Measurements from ENCODE around the gene COL13A1. TPM values are rescaled to one million over a fixed set of nuclear protein-coding genes. Genes with fewer than 3 reads are reported as not detected.
A peak's percentile ranks its signal among the peaks of the same experiment; 100 is the strongest.

Gene COL13A1
- total RNA-seq, 8 experiments from 2014 or later: 0.27 to 50.6 (median 7.2) TPM

DNA sequence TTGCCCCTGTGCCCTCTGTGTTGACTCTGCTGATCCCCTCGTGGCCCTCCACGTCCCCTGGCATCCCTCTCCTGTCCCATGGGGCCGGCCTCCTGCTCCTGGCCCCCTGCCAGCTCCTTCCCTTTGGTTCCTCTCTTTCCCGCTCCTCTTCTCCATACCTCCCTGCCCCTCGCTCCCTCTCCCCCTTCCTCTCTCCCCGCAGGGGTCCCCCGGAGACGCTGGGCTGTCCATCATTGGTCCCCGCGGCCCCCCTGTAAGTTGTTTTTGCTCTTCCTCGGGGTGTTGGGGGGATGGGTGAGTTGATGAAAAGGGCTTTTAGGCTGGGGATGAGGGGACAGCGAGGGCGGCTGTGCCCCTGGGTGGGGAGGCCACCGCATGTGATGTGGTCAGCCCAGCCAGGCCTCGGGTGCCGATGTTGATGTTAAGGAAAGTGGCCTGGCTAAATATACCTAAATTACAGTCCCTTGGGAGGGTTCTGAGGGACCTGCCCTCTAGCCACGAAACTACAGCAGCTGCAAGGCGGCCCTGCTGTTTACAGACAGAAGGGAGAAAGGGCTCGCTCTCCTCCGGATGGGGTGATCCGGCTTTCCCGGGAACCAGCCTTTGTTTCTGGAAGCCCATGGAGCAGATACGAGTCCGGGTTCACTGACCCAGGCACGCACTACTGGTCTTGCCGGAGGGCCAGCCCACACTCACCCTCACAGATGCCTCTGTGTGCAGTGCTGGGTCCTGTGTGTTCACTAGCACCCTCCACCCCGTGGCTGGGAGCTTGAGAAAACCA is 78.8 kb downstream of the COL13A1 start:
- H3K27ac ChIP-seq: peak overlapping the region; percentile 14 to 72
- WGBS, 10 experiments: 0 to 100% (median 45%) methylated on average over 1 to 2 of the region's 27 CpGs; no CpG with 5 or more reads in 4 of the 10 experiments
- in situ Hi-C loops (cut with MboI; ENCODE audit: low pct_unique_long_range_greater_than_20kb in 2 of 9, low sequenced_read_pairs in 9 of 9, unreplicated experiment in 9 of 9): no loop called here
- peak in 5 of 8 experiments; percentile 37 to 64 (median 59) for ATAC-seq (replicated peaks in 6 of 8)
- peaks cover 36 to 45% of the 10 kb centered on the region in 2 donors for H3K4me1 ChIP-seq (replicated peaks in 1 of 2)
- H3K4me3 ChIP-seq: no peak overlapping the region

DNA sequence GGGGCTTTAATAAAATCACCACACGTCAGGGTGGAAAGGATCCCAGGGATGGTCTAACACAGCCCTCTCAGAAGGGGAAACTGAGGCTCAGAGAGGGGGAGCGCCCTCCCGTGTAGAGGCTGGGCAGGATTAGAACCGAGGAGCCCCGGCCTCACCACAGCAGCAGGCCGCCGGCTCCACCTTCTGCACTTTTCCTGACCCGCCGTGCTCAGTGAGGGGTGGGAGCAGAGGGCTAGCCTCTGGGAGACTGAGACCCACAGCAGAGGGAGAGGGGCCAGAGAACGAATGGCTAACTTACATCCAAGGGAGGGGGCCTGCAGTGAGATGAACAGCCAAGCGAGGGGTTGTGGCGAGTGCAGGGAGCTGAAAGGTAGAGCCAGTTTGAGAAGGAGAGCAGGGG is 79.5 kb downstream of the COL13A1 start:
- 44 to 88% (median 60%) methylated on average over 3 to 5 of the region's 12 CpGs; no CpG with 5 or more reads in 7 of the 10 experiments for WGBS, 10 experiments
- Histone ChIP-seq H3K4me3 (no peak overlapping the region), H3K4me1 (replicated peaks in 1 of 2) (peaks cover 36 to 45% of the 10 kb centered on the region in 2 donors), H3K27ac (peak overlapping the region in 1 of 2 donors; percentile 72)
- in situ Hi-C loops (cut with MboI; ENCODE audit: low pct_unique_long_range_greater_than_20kb in 2 of 9, low sequenced_read_pairs in 9 of 9, unreplicated experiment in 9 of 9): no loop called here
- ATAC-seq (replicated peaks in 6 of 8): peak in 1 of 8 experiments; percentile 30

DNA sequence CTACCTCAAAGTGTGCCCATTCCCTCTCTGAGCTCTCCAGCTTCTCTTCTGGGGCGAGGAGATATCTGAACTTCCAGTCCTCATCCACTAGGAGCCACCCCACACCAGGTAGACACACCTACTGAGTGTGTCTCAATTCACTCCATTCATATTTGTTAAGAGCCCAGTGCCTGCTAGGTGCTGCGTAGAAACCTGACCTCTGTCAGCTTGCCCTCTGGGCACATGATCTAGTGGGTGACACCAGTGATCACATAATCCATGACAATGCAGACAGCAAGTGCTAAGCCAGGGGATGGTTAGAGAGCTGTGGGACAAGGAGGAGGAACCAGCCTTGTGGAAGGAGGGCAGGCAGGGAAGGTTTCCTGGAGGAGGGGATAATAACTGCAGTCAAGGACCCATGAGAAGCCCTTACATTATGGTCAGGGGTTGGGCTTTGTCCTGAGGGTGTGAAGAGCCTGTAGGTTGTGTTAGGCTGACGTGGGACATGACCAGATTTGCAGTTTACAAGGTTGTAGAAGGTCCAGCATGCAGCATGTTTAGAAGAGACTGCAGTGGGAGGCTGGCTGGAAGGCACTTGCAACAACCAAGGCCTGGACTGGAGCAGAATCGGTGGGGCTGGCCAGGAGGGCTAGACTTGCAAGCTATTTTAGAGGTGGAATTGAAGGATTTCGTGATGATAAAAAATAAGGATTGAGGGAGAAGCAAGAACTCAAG is 81.8 kb downstream of the COL13A1 start:
- WGBS, 10 experiments: 8 to 100% (median 86%) methylated on average over 1 to 4 of the region's 5 CpGs; no CpG with 5 or more reads in 2 of the 10 experiments
- peak in 3 of 8 experiments; percentile 22 to 58 (median 26) for ATAC-seq (replicated peaks in 6 of 8)
- Histone ChIP-seq H3K4me1 (replicated peaks in 1 of 2) (peaks cover 24 to 33% of the 10 kb centered on the region in 2 donors), H3K27ac (no peak overlapping the region), H3K4me3 (no peak overlapping the region)
- in situ Hi-C loops (cut with MboI; ENCODE audit: low pct_unique_long_range_greater_than_20kb in 2 of 9, low sequenced_read_pairs in 9 of 9, unreplicated experiment in 9 of 9): no loop called here

DNA sequence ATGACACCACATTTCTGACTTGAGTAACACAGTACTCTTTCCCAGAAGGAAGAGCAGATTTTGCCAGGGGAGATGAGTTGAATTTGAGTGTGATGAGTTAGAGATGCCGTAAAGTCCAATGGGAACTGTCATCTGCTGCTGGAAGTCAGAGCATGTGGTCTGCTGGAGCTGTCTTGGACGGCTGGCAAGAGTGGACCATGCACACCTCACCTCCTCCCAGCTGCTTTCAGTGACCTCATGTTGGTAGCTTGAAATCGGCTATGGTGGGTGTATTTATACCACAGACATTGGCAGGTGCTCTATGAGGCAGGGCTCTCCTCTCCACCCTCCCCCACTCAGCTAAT is 82.3 kb downstream of the COL13A1 start:
- in situ Hi-C loops (cut with MboI; ENCODE audit: low pct_unique_long_range_greater_than_20kb in 2 of 9, low sequenced_read_pairs in 9 of 9, unreplicated experiment in 9 of 9): no loop called here
- 0 to 74% (median 60%) methylated on average over 1 to 3 of the region's 3 CpGs; no CpG with 5 or more reads in 5 of the 10 experiments for WGBS, 10 experiments
- H3K27ac ChIP-seq: no peak overlapping the region
- no peak for ATAC-seq (replicated peaks in 6 of 8)
- H3K4me1 ChIP-seq (replicated peaks in 1 of 2): peaks cover 26 to 36% of the 10 kb centered on the region in 2 donors
- no peak overlapping the region for H3K4me3 ChIP-seq

DNA sequence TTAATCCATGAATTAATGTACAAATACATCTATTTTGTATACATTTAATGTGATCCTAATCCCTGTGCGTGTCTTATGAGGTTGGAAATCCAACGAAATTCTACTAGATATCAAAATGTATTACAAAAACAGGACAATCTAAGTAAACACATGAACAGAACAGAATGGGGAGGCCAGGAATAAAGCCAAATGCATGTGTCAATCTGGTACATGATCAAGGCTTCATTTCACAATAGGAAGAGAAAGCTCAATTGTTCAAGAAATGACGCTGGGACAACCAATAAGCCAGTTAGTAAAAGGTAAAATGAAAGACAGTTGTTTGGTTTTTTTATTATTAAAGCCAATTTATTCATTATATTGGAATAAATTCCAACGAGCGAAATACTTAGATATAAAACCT is 83.0 kb downstream of the COL13A1 start:
- in situ Hi-C loops (cut with MboI; ENCODE audit: low pct_unique_long_range_greater_than_20kb in 2 of 9, low sequenced_read_pairs in 9 of 9, unreplicated experiment in 9 of 9): no loop called here
- no peak for ATAC-seq (replicated peaks in 6 of 8)
- whole genome bisulfite sequencing, 10 experiments: 47 to 100% (median 82%) methylated on average over 2 to 5 of the region's 5 CpGs
- Histone ChIP-seq H3K4me3 (no peak overlapping the region), H3K27ac (no peak overlapping the region), H3K4me1 (replicated peaks in 1 of 2) (peaks cover 22 to 33% of the 10 kb centered on the region in 2 donors)

DNA sequence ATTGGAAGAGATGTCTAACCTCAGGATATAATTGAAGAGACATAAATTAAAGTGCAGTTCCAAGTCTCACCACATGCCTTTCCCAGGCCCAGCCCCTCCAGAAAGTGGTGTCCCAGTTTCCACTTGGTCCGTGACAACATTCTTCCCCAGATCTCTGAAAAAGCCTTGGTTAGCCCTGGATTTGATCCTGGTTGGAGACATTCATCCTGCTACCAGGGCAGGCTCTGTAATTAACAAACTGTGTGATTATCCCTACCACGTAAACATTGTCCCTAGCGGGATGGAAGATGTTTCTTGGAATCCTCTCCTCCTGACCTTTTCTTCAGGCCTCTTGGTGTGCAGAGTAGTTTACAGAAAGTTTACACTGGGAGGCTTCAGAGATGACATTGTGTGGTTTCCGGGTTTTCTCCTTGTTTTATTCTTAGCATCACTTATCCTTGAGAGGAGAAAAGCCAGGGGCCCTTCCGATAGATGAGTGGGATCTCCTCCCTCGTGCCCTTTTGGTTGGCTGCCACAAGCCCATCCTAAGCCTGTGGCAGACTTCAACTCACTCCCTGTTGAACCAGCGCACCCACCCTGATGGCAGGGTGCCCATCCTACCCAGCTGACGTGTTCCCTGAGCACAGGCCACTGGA is 83.8 kb downstream of the COL13A1 start:
- no peak overlapping the region for H3K27ac ChIP-seq
- in situ Hi-C loops (cut with MboI; ENCODE audit: low pct_unique_long_range_greater_than_20kb in 2 of 9, low sequenced_read_pairs in 9 of 9, unreplicated experiment in 9 of 9): no loop called here
- no peak overlapping the region for H3K4me3 ChIP-seq
- peak in 3 of 8 experiments; percentile 32 to 71 (median 68) for ATAC-seq (replicated peaks in 6 of 8)
- H3K4me1 ChIP-seq (replicated peaks in 1 of 2): peaks cover 14 to 25% of the 10 kb centered on the region in 2 donors
- WGBS, 10 experiments: 35 to 98% (median 79%) methylated on average over 4 to 7 of the region's 8 CpGs; no CpG with 5 or more reads in 2 of the 10 experiments

DNA sequence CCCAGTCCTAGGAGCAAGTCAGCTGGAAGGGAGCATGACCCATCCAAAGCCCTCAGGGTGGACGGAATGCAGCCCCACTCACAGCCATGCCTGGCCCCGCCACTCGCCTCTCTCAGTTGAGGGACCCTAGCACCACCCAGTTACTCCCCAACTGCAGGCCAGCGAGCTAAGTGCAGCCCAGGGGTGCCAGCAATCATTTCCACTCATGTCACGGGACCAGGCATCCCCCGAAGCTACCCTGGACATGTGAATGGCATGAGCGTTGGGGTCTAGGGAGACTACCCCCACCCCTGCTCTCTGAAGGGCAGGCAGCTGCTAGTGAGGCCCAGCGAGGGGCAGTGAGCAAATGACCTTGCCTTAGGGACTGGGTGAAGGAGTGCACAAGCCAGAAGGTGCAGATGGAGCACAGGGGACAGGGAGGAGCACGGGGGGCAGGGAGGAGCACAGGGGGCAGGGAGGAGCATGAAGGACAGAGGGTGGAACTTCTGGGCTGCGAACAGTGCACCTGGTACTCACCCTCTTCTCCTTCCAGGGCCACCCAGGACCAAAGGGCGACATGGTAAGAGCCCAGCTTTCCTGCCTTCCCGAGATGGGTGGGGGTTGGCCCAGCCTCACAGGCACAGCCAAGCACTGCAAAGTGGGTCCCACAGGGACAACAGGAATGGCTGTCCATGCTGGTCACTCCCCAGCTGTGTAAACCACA is 87.3 kb downstream of the COL13A1 start:
- Histone ChIP-seq H3K4me3 (no peak overlapping the region), H3K4me1 (replicated peaks in 1 of 2) (peaks cover 4 to 11% of the 10 kb centered on the region in 2 donors), H3K27ac (no peak overlapping the region)
- ATAC-seq (replicated peaks in 6 of 8): no peak
- in situ Hi-C loops (cut with MboI; ENCODE audit: low pct_unique_long_range_greater_than_20kb in 2 of 9, low sequenced_read_pairs in 9 of 9, unreplicated experiment in 9 of 9): no loop called here
- WGBS, 10 experiments: 74% methylated on average over 3 of the region's 12 CpGs; no CpG with 5 or more reads in 9 of the 10 experiments

DNA sequence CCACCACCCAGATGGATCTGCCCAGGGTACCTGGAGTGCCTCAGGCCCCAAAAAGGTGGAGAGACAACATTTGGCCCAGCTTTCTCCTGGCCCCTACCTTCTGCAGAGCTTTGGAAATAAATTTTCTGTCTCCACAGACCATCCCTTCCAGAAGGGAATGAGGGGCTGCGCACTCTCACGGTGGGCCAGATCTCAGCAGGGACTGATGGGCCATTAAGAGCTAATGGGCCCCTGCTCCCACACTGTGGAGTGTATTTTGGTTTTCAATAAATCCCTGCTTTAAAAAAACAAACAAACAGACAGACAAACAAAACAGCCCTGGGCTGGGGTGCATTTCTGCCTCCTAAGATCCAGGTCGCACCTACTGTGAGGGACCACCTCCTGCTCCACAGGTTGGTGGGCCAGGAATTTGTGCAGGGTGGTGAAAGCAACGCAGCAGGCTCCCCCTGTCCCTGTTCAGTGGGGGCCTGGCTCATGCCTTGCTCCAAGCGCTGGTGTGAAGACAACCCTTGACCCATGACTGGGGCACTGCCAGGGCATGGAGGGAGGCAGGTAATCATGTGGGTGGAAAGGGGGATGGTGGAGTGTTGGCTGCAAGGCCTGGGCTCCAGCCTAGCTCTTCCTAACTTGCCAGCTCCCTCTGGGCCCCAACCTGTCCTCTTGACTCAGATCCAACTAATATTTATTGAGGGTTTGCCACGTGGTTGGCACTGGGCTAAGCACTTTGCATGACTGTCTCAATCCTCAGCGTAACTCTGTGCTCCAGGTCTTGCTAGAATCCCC is 88.5 kb downstream of the COL13A1 start:
- Histone ChIP-seq H3K4me1 (replicated peaks in 1 of 2) (peaks cover 4 to 10% of the 10 kb centered on the region in 2 donors), H3K27ac (no peak overlapping the region), H3K4me3 (no peak overlapping the region)
- in situ Hi-C loops (cut with MboI; ENCODE audit: low pct_unique_long_range_greater_than_20kb in 2 of 9, low sequenced_read_pairs in 9 of 9, unreplicated experiment in 9 of 9): no loop called here
- no peak for ATAC-seq (replicated peaks in 6 of 8)
- 40 to 90% (median 75%) methylated on average over 1 to 5 of the region's 7 CpGs; no CpG with 5 or more reads in 5 of the 10 experiments for WGBS, 10 experiments

DNA sequence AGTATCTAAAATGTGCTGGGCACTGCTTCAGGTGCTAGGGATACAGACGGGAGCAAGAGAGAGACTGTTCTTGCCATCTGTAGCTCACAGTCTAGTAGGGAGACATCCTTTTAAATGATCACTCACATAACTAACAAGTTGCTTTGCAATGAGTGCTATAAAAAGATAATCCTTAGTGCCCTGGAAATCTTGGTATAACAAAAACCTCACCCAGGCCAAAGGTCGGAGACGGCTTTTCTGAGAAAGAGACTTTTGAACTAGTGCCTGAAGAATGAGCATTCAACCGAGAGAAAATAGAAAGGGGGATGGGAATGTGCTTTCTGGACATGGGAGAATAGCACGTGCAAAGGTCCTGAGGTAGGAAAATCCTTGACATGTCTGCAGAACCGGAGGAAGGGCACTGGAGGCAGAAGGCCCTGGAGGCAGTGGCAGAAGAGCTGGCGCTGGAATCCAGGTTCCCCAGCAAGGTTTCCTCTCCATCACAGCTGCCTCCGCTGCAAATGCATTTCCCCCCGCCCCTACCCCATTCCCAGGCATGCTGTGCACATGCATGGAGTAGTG is 89.4 kb downstream of the COL13A1 start:
- no peak overlapping the region for H3K27ac ChIP-seq
- 71 to 100% (median 87%) methylated on average over 1 to 9 of the region's 9 CpGs for WGBS, 10 experiments
- H3K4me3 ChIP-seq: no peak overlapping the region
- ATAC-seq (replicated peaks in 6 of 8): no peak
- peaks cover 6 to 12% of the 10 kb centered on the region in 2 donors for H3K4me1 ChIP-seq (replicated peaks in 1 of 2)
- in situ Hi-C loops (cut with MboI; ENCODE audit: low pct_unique_long_range_greater_than_20kb in 2 of 9, low sequenced_read_pairs in 9 of 9, unreplicated experiment in 9 of 9): no loop called here

DNA sequence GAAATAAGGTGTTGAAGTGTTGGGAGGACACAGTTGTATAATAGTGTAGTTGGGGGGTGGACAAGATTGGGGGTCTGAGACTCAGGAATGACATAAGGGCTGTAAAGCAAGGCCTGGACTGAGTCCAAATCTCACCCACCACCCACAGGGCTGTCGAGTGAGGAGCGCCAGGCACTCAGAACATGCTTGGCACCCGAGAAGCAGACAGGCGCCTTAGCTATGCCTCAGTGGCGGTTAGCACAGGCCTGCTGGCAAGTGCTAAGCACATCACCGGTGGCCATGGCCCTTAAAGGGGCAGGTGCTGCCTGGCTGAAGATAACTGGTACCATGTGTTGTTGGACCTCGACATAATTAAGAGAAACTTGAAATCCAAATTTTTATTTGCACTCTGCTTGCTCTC is 90.7 kb downstream of the COL13A1 start:
- ATAC-seq (replicated peaks in 6 of 8): no peak
- Histone ChIP-seq H3K27ac (no peak overlapping the region), H3K4me3 (no peak overlapping the region), H3K4me1 (replicated peaks in 1 of 2) (peaks cover 19 to 23% of the 10 kb centered on the region in 2 donors)
- in situ Hi-C loops (cut with MboI; ENCODE audit: low pct_unique_long_range_greater_than_20kb in 2 of 9, low sequenced_read_pairs in 9 of 9, unreplicated experiment in 9 of 9): no loop called here
- WGBS, 10 experiments: 80 to 100% (median 93%) methylated on average over 1 to 6 of the region's 7 CpGs; no CpG with 5 or more reads in 6 of the 10 experiments

DNA sequence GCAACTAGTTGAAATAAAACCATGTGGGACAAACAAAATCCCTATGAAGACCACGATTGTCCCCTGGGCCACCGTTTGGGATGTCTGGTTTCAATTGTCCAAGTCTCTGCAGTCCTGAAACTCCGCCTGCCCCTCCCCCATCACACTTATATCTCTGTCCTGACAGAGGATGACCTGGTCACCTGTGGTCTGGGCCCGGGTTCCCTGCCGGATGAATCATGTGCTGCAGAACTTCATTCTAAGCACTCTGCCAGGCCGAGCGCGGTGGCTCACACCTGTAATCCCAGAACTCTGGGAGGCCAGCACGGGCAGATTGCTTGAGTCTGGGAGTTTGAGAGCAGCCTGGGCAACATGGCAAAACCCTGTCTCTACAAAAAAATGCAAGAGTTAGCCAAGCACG is 91.1 kb downstream of the COL13A1 start:
- Histone ChIP-seq H3K4me3 (no peak overlapping the region), H3K4me1 (replicated peaks in 1 of 2) (peaks cover 23 to 28% of the 10 kb centered on the region in 2 donors), H3K27ac (no peak overlapping the region)
- in situ Hi-C loops (cut with MboI; ENCODE audit: low pct_unique_long_range_greater_than_20kb in 2 of 9, low sequenced_read_pairs in 9 of 9, unreplicated experiment in 9 of 9): no loop called here
- WGBS, 10 experiments: 73 to 100% (median 83%) methylated on average over 1 to 7 of the region's 10 CpGs; no CpG with 5 or more reads in 3 of the 10 experiments
- ATAC-seq (replicated peaks in 6 of 8): no peak
